ENCODE results near the gene ITM2B. TPM values are rescaled to one million over a fixed set of nuclear protein-coding genes. Genes with fewer than 3 reads are reported as not detected.

Gene ITM2B
- total RNA-seq, 1 donor from 2014 or later = 537 TPM

Other genes starting within 250 kb of the ITM2B start
- 168 TPM for gene SUCLA2, start 231.9 kb upstream of the ITM2B start, total RNA-seq
- 12.1 TPM for gene NUDT15, start 195.5 kb upstream of the ITM2B start, total RNA-seq
- gene MED4, start 138.1 kb upstream of the ITM2B start, total RNA-seq = 42.2 TPM
- 27.7 TPM for gene RB1, start 70.5 kb downstream of the ITM2B start, total RNA-seq
- 14.8 TPM for gene LPAR6, start 179.9 kb downstream of the ITM2B start, total RNA-seq